ENCODE measurements around the gene NOD2.
A peak's percentile ranks its signal among the peaks of the same experiment; 100 is the strongest.

The NOD2 gene

GRCh38 chr16:50751528-50751927, 58.1 kb downstream of the NOD2 start:
- TF ChIP-seq CTCF (IDR thresholded peaks at IDR 0.05; ENCODE audit: low read depth, low read length), result no peak
- DNase-seq (ENCODE audit: low read depth in 2 of 2), result no peak

GRCh38 chr16:50752471-50753235, 59.2 kb downstream of the NOD2 start:
- DNase-seq (ENCODE audit: low read depth in 2 of 2), result no peak
- H3K4me3 ChIP-seq (replicated peaks in 1 of 2; ENCODE audit: low read depth in 2 of 2, low read length in 2 of 2), result no peak overlapping the region
- TF ChIP-seq CTCF (IDR thresholded peaks at IDR 0.05; ENCODE audit: low read depth, low read length), result no peak

More at GRCh38 chr16:50751528-50751927, 58.1 kb downstream of the NOD2 start:
- no peak overlapping the region for H3K4me3 ChIP-seq (replicated peaks in 1 of 2; ENCODE audit: low read depth in 2 of 2, low read length in 2 of 2)

GRCh38 chr16:50756473-50756872, 63.1 kb downstream of the NOD2 start:
- DNase-seq (ENCODE audit: low read depth in 2 of 2), result no peak
- no peak for TF ChIP-seq CTCF (IDR thresholded peaks at IDR 0.05; ENCODE audit: low read depth, low read length)
- H3K4me3 ChIP-seq (replicated peaks in 1 of 2; ENCODE audit: low read depth in 2 of 2, low read length in 2 of 2), result no peak overlapping the region

- no peak overlapping the region for H3K4me3 ChIP-seq (replicated peaks in 1 of 2; ENCODE audit: low read depth in 2 of 2, low read length in 2 of 2)
- DNase-seq (ENCODE audit: low read depth in 2 of 2), result no peak
- TF ChIP-seq CTCF (IDR thresholded peaks at IDR 0.05; ENCODE audit: low read depth, low read length), result no peak
Observed at GRCh38 chr16:50761267-50761666, 67.9 kb downstream of the NOD2 start.

GRCh38 chr16:50762241-50762640, 68.8 kb downstream of the NOD2 start:
- DNase-seq (ENCODE audit: low read depth in 2 of 2), result no peak
- H3K4me3 ChIP-seq (replicated peaks in 1 of 2; ENCODE audit: low read depth in 2 of 2, low read length in 2 of 2), result no peak overlapping the region
- TF ChIP-seq CTCF (IDR thresholded peaks at IDR 0.05; ENCODE audit: low read depth, low read length), result no peak

GRCh38 chr16:50763211-50763610, 69.8 kb downstream of the NOD2 start:
- TF ChIP-seq CTCF (IDR thresholded peaks at IDR 0.05; ENCODE audit: low read depth, low read length), result no peak
- DNase-seq (ENCODE audit: low read depth in 2 of 2), result peak; percentile 9 to 43
- H3K4me3 ChIP-seq (replicated peaks in 1 of 2; ENCODE audit: low read depth in 2 of 2, low read length in 2 of 2), result no peak overlapping the region

GRCh38 chr16:50765260-50765659, 71.9 kb downstream of the NOD2 start:
- TF ChIP-seq CTCF (IDR thresholded peaks at IDR 0.05; ENCODE audit: low read depth, low read length), result no peak
- no peak overlapping the region for H3K4me3 ChIP-seq (replicated peaks in 1 of 2; ENCODE audit: low read depth in 2 of 2, low read length in 2 of 2)
- DNase-seq (ENCODE audit: low read depth in 2 of 2), result no peak

Measured in cardiac fibroblast (primary cell).